GM10266 (cell line): ENCODE measurements around the gene LPCAT1.
"Not testable (repeated sequence)": the region's sequence is repeated elsewhere in the genome, so short reads cannot be mapped to it uniquely, and the experiment has no call there.

Experiments used
- DNase-seq: peaks from one replicate; pipeline ENCODE4 v3.0.0; 2012; ENCODE audit errors: extremely low spot score
- TF ChIP-seq, protein P1 (sequence below): IDR thresholded peaks from 2 replicates; pipeline ENCODE4 v1.5.1; 2012; ENCODE audit warnings: mild to moderate bottlenecking, low read depth; ENCODE audit not compliant: control insufficient read depth, insufficient read depth; ENCODE audit errors: missing control alignments

The LPCAT1 gene

DNA sequence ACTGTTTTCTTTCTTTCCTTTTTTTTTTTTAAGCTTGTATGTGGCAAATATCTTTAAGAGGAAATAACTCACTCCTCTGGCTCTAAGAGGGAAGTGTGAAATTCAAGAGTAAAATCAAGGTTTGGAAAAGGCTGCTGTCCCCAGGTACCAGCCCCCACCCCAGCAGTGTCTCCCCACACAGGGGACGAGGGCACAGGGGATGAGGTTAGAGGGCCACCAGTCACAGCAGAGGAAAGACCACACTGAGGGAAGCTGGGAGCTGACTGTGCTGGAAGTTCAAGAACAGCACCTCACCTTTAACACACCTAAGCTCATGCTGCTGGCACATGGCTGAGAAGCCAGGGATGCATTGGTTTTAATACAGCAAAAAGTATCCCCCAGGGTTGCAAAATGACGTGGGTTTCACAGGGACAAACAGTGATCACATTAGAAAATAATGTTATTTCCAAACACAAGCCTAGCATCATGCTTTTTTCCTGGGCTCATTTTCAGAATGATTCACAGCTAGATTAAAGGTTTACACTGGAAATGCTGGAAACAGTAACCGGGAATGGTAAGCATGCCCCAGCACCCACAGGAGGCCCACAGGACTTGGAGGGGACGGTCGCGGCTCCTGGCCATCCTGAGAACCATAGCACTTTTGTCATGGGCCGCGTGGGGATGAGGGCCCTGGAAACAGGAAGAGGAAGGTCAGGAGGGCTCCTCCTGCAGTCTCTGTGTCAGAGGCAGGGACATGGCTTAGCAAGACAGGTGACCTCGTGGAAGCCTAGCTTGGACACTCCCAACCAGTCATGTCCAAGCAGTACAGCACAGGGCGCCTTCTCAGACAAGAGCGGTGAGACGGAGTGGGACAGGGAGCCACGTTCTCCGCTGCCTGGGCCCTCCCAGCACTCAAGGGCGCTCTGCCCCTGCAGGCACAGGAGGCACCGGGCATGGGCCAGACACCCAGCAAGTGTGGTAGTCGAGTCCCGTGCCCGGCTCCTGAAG lies 6.9 kb downstream of the LPCAT1 start:
- DNase-seq: no peak
- TF ChIP-seq, protein P1, sequence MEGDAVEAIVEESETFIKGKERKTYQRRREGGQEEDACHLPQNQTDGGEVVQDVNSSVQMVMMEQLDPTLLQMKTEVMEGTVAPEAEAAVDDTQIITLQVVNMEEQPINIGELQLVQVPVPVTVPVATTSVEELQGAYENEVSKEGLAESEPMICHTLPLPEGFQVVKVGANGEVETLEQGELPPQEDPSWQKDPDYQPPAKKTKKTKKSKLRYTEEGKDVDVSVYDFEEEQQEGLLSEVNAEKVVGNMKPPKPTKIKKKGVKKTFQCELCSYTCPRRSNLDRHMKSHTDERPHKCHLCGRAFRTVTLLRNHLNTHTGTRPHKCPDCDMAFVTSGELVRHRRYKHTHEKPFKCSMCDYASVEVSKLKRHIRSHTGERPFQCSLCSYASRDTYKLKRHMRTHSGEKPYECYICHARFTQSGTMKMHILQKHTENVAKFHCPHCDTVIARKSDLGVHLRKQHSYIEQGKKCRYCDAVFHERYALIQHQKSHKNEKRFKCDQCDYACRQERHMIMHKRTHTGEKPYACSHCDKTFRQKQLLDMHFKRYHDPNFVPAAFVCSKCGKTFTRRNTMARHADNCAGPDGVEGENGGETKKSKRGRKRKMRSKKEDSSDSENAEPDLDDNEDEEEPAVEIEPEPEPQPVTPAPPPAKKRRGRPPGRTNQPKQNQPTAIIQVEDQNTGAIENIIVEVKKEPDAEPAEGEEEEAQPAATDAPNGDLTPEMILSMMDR: no peak

DNA sequence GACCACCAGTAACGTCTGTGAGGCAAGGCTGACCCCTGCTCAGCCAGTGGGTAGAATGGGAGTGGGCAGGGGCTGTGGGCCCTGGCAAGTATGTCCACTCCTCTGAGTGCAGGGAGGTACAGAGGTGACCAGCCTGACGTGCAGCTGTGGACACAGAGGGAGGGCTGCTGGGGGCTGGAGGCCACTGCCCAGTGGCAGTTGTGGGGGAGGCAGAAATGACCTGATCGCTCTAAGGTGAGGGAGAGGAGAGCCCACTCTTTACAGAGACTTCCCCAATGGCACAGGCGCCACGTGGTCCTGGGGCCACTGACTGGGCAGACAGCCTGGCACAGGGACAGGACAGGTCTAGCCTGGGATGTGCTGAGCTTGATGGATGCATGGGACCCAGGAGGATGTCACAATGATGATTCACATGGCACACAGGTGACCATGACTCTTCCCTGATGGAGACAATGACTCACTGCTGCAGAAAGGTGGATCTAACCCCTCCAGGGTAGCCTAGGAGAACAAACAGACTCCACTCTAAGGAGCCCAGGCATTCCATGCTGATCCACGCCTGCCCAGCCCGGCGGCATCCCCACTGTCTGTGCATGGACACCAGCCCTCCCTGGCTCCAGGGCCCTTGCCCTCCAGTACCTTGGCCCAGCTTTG lies 7.7 kb downstream of the LPCAT1 start:
- no peak for DNase-seq
- TF ChIP-seq, protein P1: no peak

DNA sequence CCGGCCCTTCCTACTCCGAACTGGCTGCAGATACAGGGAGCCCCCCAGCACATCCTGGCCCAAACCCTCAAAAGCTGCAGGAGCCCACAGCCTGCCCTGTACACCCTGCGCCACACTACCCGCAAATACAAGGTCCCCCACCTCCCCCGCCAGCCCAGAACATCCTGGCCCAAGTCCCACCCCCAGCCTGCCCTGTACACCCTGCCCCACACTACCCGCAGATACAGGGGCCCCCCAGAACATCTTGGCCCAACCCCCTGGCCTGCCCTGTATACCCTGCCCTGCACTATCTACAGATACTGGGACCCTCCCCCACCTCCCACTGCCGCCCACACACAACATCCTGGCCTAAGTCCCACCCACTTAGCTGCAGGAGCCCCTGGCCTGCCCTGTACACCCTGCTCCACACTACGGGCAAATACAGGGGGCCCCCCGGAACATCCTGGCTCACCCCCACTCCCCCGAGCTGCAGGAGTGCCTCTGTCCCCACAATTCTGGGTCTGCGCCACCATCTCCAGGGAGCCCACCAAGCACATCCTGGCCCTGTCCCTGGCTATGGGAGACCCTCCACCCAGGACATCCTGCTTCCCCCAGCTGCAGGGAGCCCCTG lies 8.3 kb downstream of the LPCAT1 start:
- TF ChIP-seq, protein P1: no peak
- DNase-seq: no peak

DNA sequence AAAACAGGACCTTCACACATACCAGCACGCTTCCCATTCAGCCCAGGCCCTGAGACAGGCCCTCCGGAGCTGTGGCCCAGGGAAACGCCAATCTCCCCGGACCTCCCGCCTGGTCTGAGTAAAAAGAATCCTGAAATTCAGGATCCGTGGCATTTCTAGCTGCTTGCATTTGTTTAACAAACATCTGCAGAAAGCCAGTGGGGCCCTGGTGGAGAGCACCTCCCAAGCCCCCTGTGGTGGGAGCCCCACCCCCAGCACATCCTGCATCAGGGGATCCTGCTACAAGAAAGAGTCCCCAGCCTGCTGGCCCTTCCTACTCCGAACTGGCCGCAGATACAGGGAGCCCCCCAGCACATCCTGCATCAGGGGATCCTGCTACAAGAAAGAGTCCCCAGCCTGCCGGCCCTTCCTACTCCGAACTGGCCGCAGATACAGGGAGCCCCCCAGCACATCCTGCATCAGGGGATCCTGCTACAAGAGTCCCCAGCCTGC lies 8.9 kb downstream of the LPCAT1 start:
- DNase-seq: not testable (repeated sequence)

DNA sequence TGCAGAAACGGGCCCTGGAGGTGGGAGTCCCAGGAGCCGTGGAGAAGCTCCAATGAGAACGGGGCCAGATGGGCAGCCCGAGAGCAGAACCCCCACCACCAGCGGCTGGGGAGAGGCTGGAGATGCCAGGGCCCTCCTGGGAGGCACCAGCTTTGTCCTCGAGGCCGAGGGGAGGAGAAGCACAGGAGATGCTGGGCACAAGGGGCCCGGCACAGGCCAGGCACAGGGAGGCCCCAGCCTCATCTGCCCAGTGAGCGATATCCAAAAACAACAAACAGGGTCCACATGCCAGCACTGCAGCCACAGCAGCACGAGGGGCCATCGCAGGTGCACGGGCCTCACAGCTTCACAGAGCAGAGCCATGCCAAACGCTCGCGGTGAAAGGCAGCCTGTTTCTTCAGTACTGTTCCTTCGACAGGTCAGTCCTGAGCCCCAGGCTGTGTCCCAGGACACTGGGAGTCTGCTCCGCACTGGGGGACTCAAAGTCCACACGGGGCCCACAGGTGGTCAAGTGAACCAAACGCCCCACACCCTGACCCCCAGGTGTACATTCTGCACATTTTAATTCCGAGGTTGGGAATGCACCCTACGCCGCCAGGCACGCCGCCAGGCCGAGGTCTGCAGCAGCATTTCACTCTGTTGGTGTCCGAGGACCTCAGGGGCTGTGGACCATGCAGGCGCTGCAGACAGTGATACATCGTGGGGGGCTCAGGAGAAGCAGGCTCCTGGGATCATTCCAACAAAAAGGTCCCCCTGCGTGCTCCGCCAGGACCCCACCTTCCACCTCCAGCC lies 9.5 kb downstream of the LPCAT1 start:
- DNase-seq: no peak
- TF ChIP-seq, protein P1: no peak

DNA sequence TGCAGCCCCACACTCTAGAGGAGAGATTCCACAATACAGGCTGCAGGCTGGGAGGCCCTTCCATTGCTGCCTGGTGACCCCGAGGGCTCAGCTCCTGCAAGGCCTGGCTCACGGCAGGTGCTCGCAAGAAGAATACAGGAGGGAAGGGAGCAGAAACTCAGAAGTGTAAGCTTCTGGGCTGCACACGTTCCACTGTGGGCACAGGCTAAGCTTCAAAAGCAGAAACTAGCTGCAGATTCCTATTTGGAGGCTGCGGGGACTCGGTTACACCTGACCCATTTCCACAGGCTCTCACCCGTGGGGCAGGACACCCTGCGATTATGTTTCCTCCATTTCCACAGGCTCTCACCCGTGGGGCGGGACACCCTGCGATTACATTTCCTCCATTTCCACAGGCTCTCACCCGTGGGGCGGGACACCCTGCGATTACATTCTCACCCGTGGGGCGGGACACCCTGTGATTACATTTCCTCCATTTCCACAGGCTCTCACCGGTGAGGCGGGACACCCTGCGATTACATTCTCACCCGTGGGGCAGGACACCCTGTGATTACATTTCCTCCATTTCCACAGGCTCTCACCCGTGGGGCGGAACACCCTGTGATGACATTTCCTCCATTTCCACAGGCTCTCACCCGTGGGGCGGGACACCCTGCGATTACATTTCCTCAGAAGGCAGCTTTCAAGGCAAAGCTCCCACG lies 10.3 kb downstream of the LPCAT1 start:
- TF ChIP-seq, protein P1: no peak
- no peak for DNase-seq
